SK-N-SH treated with all-trans-retinoic acid at 6 μM for 48 hours (cell line): ENCODE data around the gene MSMO1.

Source experiments
- ATAC-seq: fragments of 200-7000 bp; cut with Tn5 transposase; 3 replicates; pipeline ENCODE4 v1.9.1; 2020; ENCODE audit warnings: mild to moderate bottlenecking, moderate library complexity
- ARNTL ChIP-seq: fragments of 450-650 bp; formaldehyde crosslinking; IDR thresholded peaks from 2 replicates; pipeline ENCODE4 v1.5.0; 2020; ENCODE audit warnings: low read depth, mild to moderate bottlenecking, moderate library complexity, borderline replicate concordance
- BACH2 ChIP-seq: fragments of 250-450 bp; sonication (Bioruptor Pico); IDR thresholded peaks from 2 replicates; pipeline ENCODE4 v1.9.0; 2021; ENCODE audit warnings: mild to moderate bottlenecking, borderline replicate concordance
- CSDC2 ChIP-seq: fragments of 250-450 bp; sonication (Bioruptor Pico); IDR thresholded peaks from 2 replicates; pipeline ENCODE4 v1.5.0; 2020; ENCODE audit warnings: mild to moderate bottlenecking, moderate library complexity
- ESRRG ChIP-seq: fragments of 250-450 bp; sonication (Bioruptor Pico); IDR thresholded peaks from 2 replicates; pipeline ENCODE4 v1.6.1; 2021; ENCODE audit warnings: mild to moderate bottlenecking
- GLIS3 ChIP-seq: fragments of 250-450 bp; sonication (Bioruptor Pico); IDR thresholded peaks from 2 replicates; pipeline ENCODE4 v1.5.0; 2020; ENCODE audit warnings: mild to moderate bottlenecking, moderate library complexity
- ISL1 ChIP-seq: fragments of 250-450 bp; sonication (Bioruptor Pico); IDR thresholded peaks from 2 replicates; pipeline ENCODE4 v2.1.2; 2022; ENCODE audit warnings: mild to moderate bottlenecking, moderate library complexity
- OSR1 ChIP-seq: fragments of 250-450 bp; sonication (Bioruptor Pico); IDR thresholded peaks from 2 replicates; pipeline ENCODE4 v1.8.0; 2022; ENCODE audit warnings: moderate library complexity, mild to moderate bottlenecking, inconsistent platforms
- PPARA ChIP-seq: fragments of 250-450 bp; sonication (Bioruptor Pico); IDR thresholded peaks from 2 replicates; pipeline ENCODE4 v1.5.0; 2020; ENCODE audit warnings: mild to moderate bottlenecking, borderline replicate concordance
- RARB ChIP-seq: fragments of 250-450 bp; sonication (Bioruptor Pico); IDR thresholded peaks from 2 replicates; pipeline ENCODE4 v1.8.0; 2021; ENCODE audit warnings: mild to moderate bottlenecking, moderate library complexity
- TOX ChIP-seq: fragments of 250-450 bp; sonication (Bioruptor Pico); IDR thresholded peaks from 2 replicates; pipeline ENCODE4 v1.8.0; 2021; ENCODE audit warnings: mild to moderate bottlenecking, moderate library complexity, borderline replicate concordance
- ZC3H10 ChIP-seq: fragments of 250-450 bp; sonication (Bioruptor Pico); IDR thresholded peaks from 2 replicates; pipeline ENCODE4 v1.5.1; 2021; ENCODE audit warnings: mild to moderate bottlenecking, moderate library complexity
- ZFP3 ChIP-seq: fragments of 250-450 bp; sonication (Bioruptor Pico); IDR thresholded peaks from 2 replicates; pipeline ENCODE4 v1.5.0; 2020; ENCODE audit warnings: mild to moderate bottlenecking, moderate library complexity
- ZFP30 ChIP-seq: fragments of 450-650 bp; formaldehyde crosslinking; IDR thresholded peaks from 2 replicates; pipeline ENCODE4 v1.5.0; 2022; ENCODE audit warnings: mild to moderate bottlenecking, moderate library complexity
- ZNF565 ChIP-seq: fragments of 450-650 bp; formaldehyde crosslinking; conservative IDR thresholded peaks from 2 replicates; pipeline ENCODE4 v1.5.0; 2020; ENCODE audit warnings: low read depth, mild to moderate bottlenecking, moderate library complexity
- ZNF70 ChIP-seq: fragments of 450-650 bp; formaldehyde crosslinking; IDR thresholded peaks from 2 replicates; pipeline ENCODE4 v1.5.0; 2020; ENCODE audit warnings: mild to moderate bottlenecking, moderate library complexity
- ZNF8 ChIP-seq: fragments of 450-650 bp; formaldehyde crosslinking; IDR thresholded peaks from 2 replicates; pipeline ENCODE4 v1.5.0; 2020; ENCODE audit warnings: mild to moderate bottlenecking, moderate library complexity
- TF ChIP-seq, protein P1 (sequence below): fragments of 250-450 bp; sonication (Bioruptor Pico); IDR thresholded peaks from 2 replicates; pipeline ENCODE4 v1.5.1; 2021; ENCODE audit warnings: mild to moderate bottlenecking, moderate library complexity
- TF ChIP-seq, protein P2 (sequence below): fragments of 250-450 bp; sonication (Bioruptor Pico); IDR thresholded peaks from 2 replicates; pipeline ENCODE4 v1.8.0; 2020; ENCODE audit warnings: mild to moderate bottlenecking, moderate library complexity, borderline replicate concordance
- TF ChIP-seq, protein P3 (sequence below): fragments of 250-450 bp; sonication (Bioruptor Pico); IDR thresholded peaks from 2 replicates; pipeline ENCODE4 v1.8.0; 2021; ENCODE audit warnings: low read depth, mild to moderate bottlenecking, moderate library complexity, borderline replicate concordance
- TF ChIP-seq, protein P4 (sequence below): fragments of 250-450 bp; sonication (Bioruptor Pico); IDR thresholded peaks from 2 replicates; pipeline ENCODE4 v1.5.0; 2020; ENCODE audit warnings: mild to moderate bottlenecking, moderate library complexity
- TF ChIP-seq, protein P5 (sequence below): fragments of 250-450 bp; sonication (Bioruptor Pico); IDR thresholded peaks from 2 replicates; pipeline ENCODE4 v1.5.1; 2020; ENCODE audit warnings: low read depth, mild to moderate bottlenecking, moderate library complexity

The MSMO1 gene

DNA sequence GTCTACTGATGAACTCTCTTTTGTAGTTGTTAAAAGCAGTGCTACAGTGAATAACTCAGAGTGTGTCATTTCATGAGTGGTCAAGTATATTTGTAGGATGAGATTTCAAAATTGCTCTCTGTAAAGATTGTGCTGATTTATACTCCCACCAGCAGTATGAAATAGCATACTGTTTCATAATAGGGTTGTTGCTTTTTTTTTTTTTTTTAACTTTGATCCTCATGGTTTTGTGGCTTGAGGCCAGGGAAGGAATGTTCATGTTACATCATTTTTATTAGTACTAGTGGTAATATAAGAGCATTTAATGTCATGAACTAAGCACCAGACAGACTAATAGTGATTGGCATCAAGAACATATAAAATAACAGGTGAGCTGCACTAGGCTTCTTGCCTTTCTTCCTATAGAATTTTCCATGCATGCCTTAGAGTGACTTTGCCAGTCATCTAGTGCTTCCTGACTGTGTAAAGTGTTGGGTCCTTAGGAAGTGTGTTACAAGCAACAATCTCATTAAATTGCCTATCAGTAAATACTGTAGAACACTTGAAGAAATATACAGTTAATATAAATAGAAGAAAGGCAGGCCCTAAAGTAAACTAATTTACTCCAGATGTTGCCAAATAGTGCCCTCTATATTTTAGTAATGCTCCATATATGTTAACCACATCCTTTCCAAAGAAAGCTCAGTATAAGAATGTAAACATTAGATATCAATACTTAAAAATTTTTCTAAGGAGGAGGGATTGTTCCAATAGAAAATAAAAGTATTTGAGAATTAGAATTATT is 38.6 kb upstream of the MSMO1 start:
- peak; percentile 60 for ATAC-seq
- TF ChIP-seq CSDC2 (no peak), ISL1 (CRISPR knock-in tag) (peak; percentile 31), OSR1 (CRISPR knock-in tag) (no peak), ZNF8 (no peak)

DNA sequence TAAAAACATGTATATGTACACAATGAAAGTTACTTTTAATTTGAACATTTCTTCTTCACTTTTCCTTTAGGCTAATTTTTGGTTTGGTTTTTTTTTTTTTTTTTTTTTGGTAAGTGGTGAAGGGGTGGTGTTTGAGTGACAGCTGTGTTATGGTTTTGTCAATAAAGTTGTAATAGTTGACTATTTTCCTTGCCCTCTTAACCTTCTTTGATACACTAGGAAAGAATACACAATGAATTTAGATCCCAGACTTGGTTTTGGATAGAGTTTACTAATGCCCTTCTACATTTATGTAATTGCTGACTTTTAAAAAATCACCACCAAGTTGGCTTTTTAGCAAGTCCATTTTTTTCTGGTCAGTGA is 38.1 kb upstream of the MSMO1 start:
- TF ChIP-seq PPARA (CRISPR knock-in tag) (no peak), CSDC2 (no peak), ZFP30 (CRISPR knock-in tag) (no peak), RARB (CRISPR knock-in tag) (no peak), ZFP3 (CRISPR knock-in tag) (no peak), ARNTL (CRISPR knock-in tag) (no peak)
- TF ChIP-seq, protein P1, sequence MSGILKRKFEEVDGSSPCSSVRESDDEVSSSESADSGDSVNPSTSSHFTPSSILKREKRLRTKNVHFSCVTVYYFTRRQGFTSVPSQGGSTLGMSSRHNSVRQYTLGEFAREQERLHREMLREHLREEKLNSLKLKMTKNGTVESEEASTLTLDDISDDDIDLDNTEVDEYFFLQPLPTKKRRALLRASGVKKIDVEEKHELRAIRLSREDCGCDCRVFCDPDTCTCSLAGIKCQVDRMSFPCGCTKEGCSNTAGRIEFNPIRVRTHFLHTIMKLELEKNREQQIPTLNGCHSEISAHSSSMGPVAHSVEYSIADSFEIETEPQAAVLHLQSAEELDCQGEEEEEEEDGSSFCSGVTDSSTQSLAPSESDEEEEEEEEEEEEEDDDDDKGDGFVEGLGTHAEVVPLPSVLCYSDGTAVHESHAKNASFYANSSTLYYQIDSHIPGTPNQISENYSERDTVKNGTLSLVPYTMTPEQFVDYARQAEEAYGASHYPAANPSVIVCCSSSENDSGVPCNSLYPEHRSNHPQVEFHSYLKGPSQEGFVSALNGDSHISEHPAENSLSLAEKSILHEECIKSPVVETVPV (CRISPR knock-in tag): no peak
- TF ChIP-seq, protein P2, sequence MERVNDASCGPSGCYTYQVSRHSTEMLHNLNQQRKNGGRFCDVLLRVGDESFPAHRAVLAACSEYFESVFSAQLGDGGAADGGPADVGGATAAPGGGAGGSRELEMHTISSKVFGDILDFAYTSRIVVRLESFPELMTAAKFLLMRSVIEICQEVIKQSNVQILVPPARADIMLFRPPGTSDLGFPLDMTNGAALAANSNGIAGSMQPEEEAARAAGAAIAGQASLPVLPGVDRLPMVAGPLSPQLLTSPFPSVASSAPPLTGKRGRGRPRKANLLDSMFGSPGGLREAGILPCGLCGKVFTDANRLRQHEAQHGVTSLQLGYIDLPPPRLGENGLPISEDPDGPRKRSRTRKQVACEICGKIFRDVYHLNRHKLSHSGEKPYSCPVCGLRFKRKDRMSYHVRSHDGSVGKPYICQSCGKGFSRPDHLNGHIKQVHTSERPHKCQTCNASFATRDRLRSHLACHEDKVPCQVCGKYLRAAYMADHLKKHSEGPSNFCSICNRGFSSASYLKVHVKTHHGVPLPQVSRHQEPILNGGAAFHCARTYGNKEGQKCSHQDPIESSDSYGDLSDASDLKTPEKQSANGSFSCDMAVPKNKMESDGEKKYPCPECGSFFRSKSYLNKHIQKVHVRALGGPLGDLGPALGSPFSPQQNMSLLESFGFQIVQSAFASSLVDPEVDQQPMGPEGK (CRISPR knock-in tag): no peak
- no peak for ATAC-seq

DNA sequence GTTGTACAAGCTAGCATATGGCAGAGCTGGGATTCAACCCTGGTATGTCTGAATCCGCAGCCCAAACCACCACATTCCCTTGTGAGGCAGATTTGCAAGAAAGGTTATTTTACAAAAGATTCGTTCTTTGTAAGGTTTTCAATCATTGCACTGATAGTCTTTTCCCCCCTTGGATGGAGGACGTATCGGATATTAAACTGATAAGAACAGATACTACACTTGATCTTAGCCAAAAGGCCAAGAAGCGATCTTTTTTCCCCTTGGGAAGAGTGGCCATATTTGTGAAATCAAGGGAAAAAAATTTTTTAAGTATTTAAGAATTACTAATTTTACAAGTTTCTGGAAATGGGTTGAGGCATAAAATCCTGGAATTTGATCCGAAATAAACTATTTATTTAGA is 34.4 kb upstream of the MSMO1 start:
- TF ChIP-seq ZNF70 (CRISPR knock-in tag) (no peak), ARNTL (CRISPR knock-in tag) (no peak), GLIS3 (CRISPR knock-in tag) (no peak), ZC3H10 (no peak), ZFP30 (CRISPR knock-in tag) (no peak), TOX (CRISPR knock-in tag) (no peak), ZNF8 (no peak), BACH2 (CRISPR knock-in tag) (no peak), ISL1 (CRISPR knock-in tag) (no peak), OSR1 (CRISPR knock-in tag) (no peak), CSDC2 (no peak), ZNF565 (CRISPR knock-in tag) (no peak), ESRRG (CRISPR knock-in tag) (no peak), PPARA (CRISPR knock-in tag) (no peak)
- TF ChIP-seq, protein P3, sequence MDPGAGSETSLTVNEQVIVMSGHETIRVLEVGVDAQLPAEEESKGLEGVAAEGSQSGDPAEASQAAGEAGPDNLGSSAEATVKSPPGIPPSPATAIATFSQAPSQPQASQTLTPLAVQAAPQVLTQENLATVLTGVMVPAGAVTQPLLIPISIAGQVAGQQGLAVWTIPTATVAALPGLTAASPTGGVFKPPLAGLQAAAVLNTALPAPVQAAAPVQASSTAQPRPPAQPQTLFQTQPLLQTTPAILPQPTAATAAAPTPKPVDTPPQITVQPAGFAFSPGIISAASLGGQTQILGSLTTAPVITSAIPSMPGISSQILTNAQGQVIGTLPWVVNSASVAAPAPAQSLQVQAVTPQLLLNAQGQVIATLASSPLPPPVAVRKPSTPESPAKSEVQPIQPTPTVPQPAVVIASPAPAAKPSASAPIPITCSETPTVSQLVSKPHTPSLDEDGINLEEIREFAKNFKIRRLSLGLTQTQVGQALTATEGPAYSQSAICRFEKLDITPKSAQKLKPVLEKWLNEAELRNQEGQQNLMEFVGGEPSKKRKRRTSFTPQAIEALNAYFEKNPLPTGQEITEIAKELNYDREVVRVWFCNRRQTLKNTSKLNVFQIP: no peak
- TF ChIP-seq, protein P4, sequence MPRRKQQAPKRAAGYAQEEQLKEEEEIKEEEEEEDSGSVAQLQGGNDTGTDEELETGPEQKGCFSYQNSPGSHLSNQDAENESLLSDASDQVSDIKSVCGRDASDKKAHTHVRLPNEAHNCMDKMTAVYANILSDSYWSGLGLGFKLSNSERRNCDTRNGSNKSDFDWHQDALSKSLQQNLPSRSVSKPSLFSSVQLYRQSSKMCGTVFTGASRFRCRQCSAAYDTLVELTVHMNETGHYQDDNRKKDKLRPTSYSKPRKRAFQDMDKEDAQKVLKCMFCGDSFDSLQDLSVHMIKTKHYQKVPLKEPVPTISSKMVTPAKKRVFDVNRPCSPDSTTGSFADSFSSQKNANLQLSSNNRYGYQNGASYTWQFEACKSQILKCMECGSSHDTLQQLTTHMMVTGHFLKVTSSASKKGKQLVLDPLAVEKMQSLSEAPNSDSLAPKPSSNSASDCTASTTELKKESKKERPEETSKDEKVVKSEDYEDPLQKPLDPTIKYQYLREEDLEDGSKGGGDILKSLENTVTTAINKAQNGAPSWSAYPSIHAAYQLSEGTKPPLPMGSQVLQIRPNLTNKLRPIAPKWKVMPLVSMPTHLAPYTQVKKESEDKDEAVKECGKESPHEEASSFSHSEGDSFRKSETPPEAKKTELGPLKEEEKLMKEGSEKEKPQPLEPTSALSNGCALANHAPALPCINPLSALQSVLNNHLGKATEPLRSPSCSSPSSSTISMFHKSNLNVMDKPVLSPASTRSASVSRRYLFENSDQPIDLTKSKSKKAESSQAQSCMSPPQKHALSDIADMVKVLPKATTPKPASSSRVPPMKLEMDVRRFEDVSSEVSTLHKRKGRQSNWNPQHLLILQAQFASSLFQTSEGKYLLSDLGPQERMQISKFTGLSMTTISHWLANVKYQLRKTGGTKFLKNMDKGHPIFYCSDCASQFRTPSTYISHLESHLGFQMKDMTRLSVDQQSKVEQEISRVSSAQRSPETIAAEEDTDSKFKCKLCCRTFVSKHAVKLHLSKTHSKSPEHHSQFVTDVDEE: no peak
- TF ChIP-seq, protein P5, sequence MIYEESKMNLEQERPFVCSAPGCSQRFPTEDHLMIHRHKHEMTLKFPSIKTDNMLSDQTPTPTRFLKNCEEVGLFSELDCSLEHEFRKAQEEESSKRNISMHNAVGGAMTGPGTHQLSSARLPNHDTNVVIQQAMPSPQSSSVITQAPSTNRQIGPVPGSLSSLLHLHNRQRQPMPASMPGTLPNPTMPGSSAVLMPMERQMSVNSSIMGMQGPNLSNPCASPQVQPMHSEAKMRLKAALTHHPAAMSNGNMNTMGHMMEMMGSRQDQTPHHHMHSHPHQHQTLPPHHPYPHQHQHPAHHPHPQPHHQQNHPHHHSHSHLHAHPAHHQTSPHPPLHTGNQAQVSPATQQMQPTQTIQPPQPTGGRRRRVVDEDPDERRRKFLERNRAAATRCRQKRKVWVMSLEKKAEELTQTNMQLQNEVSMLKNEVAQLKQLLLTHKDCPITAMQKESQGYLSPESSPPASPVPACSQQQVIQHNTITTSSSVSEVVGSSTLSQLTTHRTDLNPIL (CRISPR knock-in tag): no peak
- TF ChIP-seq, protein P2 (CRISPR knock-in tag): no peak
- TF ChIP-seq, protein P1 (CRISPR knock-in tag): no peak
- ATAC-seq: no peak
